Suprapubic skin (tissue), 4 donors: ENCODE measurements around the gene DPYSL5. TPM values are rescaled to one million over a fixed set of nuclear protein-coding genes. Genes with fewer than 3 reads are reported as not detected.

ENCODE experiments used
- DNase-seq, 2 donors: peaks; one replicate each; pipeline ENCODE4 v3.0.0-alpha.2; 2019; ENCODE audit warnings: low spot score in 2 of 2
- H3K27ac ChIP-seq: fragments of 200-600 bp; sonication (generic); one replicate; pipeline ENCODE4 v1.5.1; 2019
- H3K27me3 ChIP-seq: fragments of 200-600 bp; sonication (generic); one replicate; pipeline ENCODE4 v1.5.1; 2019
- H3K36me3 ChIP-seq: fragments of 200-600 bp; sonication (generic); one replicate; pipeline ENCODE4 v1.5.1; 2019
- H3K4me1 ChIP-seq: fragments of 200-600 bp; sonication (generic); one replicate; pipeline ENCODE4 v1.5.1; 2019
- H3K4me3 ChIP-seq: fragments of 200-600 bp; sonication (generic); one replicate; pipeline ENCODE4 v1.5.1; 2019; ENCODE audit warnings: mild to moderate bottlenecking
- H3K9me3 ChIP-seq: fragments of 200-600 bp; sonication (generic); one replicate; pipeline ENCODE4 v1.5.1; 2019
- CTCF ChIP-seq, 2 donors: fragments of 200-600 bp in 1 of 2; fragments of 450-650 bp in 1 of 2; sonication (generic) in 1 of 2; IDR thresholded peaks; one replicate each; pipeline ENCODE4 v1.5.1; 2016 to 2019; ENCODE audit warnings: antibody characterized with exemption in 2 of 2, mild to moderate bottlenecking in 1 of 2, moderate library complexity in 1 of 2
- EP300 ChIP-seq: sonication (generic); formaldehyde crosslinking; IDR thresholded peaks from one replicate; pipeline ENCODE4 v1.6.1; 2017; ENCODE audit warnings: antibody characterized with exemption
- POLR2A ChIP-seq, 2 donors: fragments of 450-650 bp; IDR thresholded peaks; one replicate each; pipeline ENCODE4 v1.6.1; 2017; ENCODE audit warnings: antibody characterized with exemption in 2 of 2, mild to moderate bottlenecking in 2 of 2, moderate library complexity in 2 of 2
- POLR2AphosphoS5 ChIP-seq, 3 donors: sonication (generic); formaldehyde crosslinking; IDR thresholded peaks; one replicate each; pipeline ENCODE4 v1.6.1; 2017; ENCODE audit warnings: antibody characterized with exemption in 3 of 3
- WGBS: methylation state at CpG from one replicate; pipeline ENCODE4 v1.1.5; 2018; 5-methylcytosine and 5-hydroxymethylcytosine counted together
- total RNA-seq, 4 donors: library from RNA; depleted of rRNA; stranded (reverse); fragments of >200 nt; gene quantifications; one replicate each; pipeline ENCODE4 v1.1.0, GENCODE V29; 2016

DPYSL5 gene
- total RNA-seq, 4 donors from 2014 or later = not detected

- H3K9me3 ChIP-seq = no peaks in the 10 kb centered on the region
- DNase-seq = peak; percentile 81 to 89
- WGBS = 0% methylated on average over 18 of the region's 69 CpGs
- no peak for TF ChIP-seq POLR2AphosphoS5 (IDR thresholded peaks at IDR 0.05)
- no peak for TF ChIP-seq CTCF (IDR thresholded peaks at IDR 0.05)
- TF ChIP-seq POLR2A (IDR thresholded peaks at IDR 0.05) = no peak
- no peak for TF ChIP-seq EP300
- H3K27ac ChIP-seq = peak within 1 kb of the TSS; percentile 82
- peak within 1 kb of the TSS; percentile 85 for H3K4me3 ChIP-seq
- no peaks in the 10 kb centered on the region for H3K36me3 ChIP-seq
- H3K4me1 ChIP-seq = peaks cover 32% of the 10 kb centered on the region
- no peaks in the 10 kb centered on the region for H3K27me3 ChIP-seq
Measured at GRCh38 chr2:26970244-26970927, 122.5 kb downstream of the DPYSL5 start, which contains the start of gene MAPRE3. MAPRE3 (plus strand) TSS chr2:26970637; CDS start chr2:27022219, 51,582 bp downstream.

- Histone ChIP-seq H3K27me3 (no peaks in the 10 kb centered on the region), H3K9me3 (no peaks in the 10 kb centered on the region), H3K27ac (peak overlapping the region; percentile 82), H3K4me3 (peak overlapping the region; percentile 85), H3K4me1 (peaks cover 38% of the 10 kb centered on the region), H3K36me3 (no peaks in the 10 kb centered on the region)
- DNase-seq = peak in 1 of 2 donors; percentile 65
- WGBS = 4% methylated on average over 34 of the region's 34 CpGs
- TF ChIP-seq CTCF (IDR thresholded peaks at IDR 0.05) (no peak), POLR2AphosphoS5 (IDR thresholded peaks at IDR 0.05) (no peak), POLR2A (IDR thresholded peaks at IDR 0.05) (no peak), EP300 (no peak)
Measured at GRCh38 chr2:26970928-26971627, 123.1 kb downstream of the DPYSL5 start.

GRCh38 chr2:26971911-26972786 is 124.2 kb downstream of the DPYSL5 start:
- H3K27ac ChIP-seq = peak overlapping the region; percentile 82
- no peak for TF ChIP-seq CTCF (IDR thresholded peaks at IDR 0.05)
- no peak for TF ChIP-seq POLR2A (IDR thresholded peaks at IDR 0.05)
- no peak for TF ChIP-seq POLR2AphosphoS5 (IDR thresholded peaks at IDR 0.05)
- no peak for TF ChIP-seq EP300
- no peaks in the 10 kb centered on the region for H3K9me3 ChIP-seq
- peak overlapping the region; percentile 85 for H3K4me3 ChIP-seq
- H3K36me3 ChIP-seq = no peaks in the 10 kb centered on the region
- H3K27me3 ChIP-seq = no peaks in the 10 kb centered on the region
- 41% methylated on average over 9 of the region's 9 CpGs for WGBS
- DNase-seq = peak in 1 of 2 donors; percentile 62
- H3K4me1 ChIP-seq = peaks cover 38% of the 10 kb centered on the region

- Histone ChIP-seq H3K36me3 (no peaks in the 10 kb centered on the region), H3K4me3 (no peak overlapping the region), H3K27me3 (no peaks in the 10 kb centered on the region), H3K4me1 (peaks cover 43% of the 10 kb centered on the region), H3K9me3 (no peaks in the 10 kb centered on the region), H3K27ac (no peak overlapping the region)
- WGBS = 87% methylated on average over 5 of the region's 5 CpGs
- DNase-seq = no peak
- TF ChIP-seq POLR2A (IDR thresholded peaks at IDR 0.05) (no peak), CTCF (IDR thresholded peaks at IDR 0.05) (no peak), POLR2AphosphoS5 (IDR thresholded peaks at IDR 0.05) (no peak), EP300 (no peak)
Measured at GRCh38 chr2:26974352-26974751, 126.4 kb downstream of the DPYSL5 start.
